ENCODE measurements around the gene MYEF2. TPM values are rescaled to one million over a fixed set of nuclear protein-coding genes. Genes with fewer than 3 reads are reported as not detected.
A peak's percentile ranks its signal among the peaks of the same experiment; 100 is the strongest.

The MYEF2 gene
- total and polyA plus RNA-seq, 2 donors: 11.8 to 20.4 TPM

- no peaks in the 10 kb centered on the region for H3K4me1 ChIP-seq (ENCODE audit: control insufficient read depth in 2 of 2, insufficient read depth in 2 of 2, low read length in 2 of 2)
- no peak overlapping the region for H3K4me3 ChIP-seq (ENCODE audit: low read length in 2 of 2)
- DNase-seq (ENCODE audit: low read depth in 6 of 9, low spot score in 9 of 9): no peak
- 93% methylated on average over 6 of the region's 6 CpGs for WGBS
- no peaks in the 10 kb centered on the region for H3K36me3 ChIP-seq (ENCODE audit: control insufficient read depth in 2 of 2, insufficient read depth in 2 of 2, low read length in 1 of 2)
- no peaks in the 10 kb centered on the region for H3K27me3 ChIP-seq (ENCODE audit: control insufficient read depth in 2 of 2, insufficient read depth in 1 of 2, low read length in 1 of 2)
- no peaks in the 10 kb centered on the region for H3K9me3 ChIP-seq (ENCODE audit: control insufficient read depth in 2 of 2, insufficient read depth in 1 of 2, low read length in 1 of 2)
- no peak overlapping the region for H3K27ac ChIP-seq (ENCODE audit: low read depth in 1 of 2, low read length in 1 of 2)
These were observed 51.3 kb downstream of the MYEF2 start for GRCh38 chr15:48126667-48127355.

GRCh38 chr15:48121849-48122248 is 56.2 kb downstream of the MYEF2 start:
- Histone ChIP-seq H3K4me1 (ENCODE audit: control insufficient read depth in 2 of 2, insufficient read depth in 2 of 2, low read length in 2 of 2) (no peaks in the 10 kb centered on the region), H3K36me3 (ENCODE audit: control insufficient read depth in 2 of 2, insufficient read depth in 2 of 2, low read length in 1 of 2) (no peaks in the 10 kb centered on the region), H3K4me3 (ENCODE audit: low read length in 2 of 2) (no peak overlapping the region), H3K9me3 (ENCODE audit: control insufficient read depth in 2 of 2, insufficient read depth in 1 of 2, low read length in 1 of 2) (no peaks in the 10 kb centered on the region), H3K27me3 (ENCODE audit: control insufficient read depth in 2 of 2, insufficient read depth in 1 of 2, low read length in 1 of 2) (peaks cover 0 to 3% of the 10 kb centered on the region in 2 donors), H3K27ac (ENCODE audit: low read depth in 1 of 2, low read length in 1 of 2) (no peak overlapping the region)
- no peak for DNase-seq (ENCODE audit: low read depth in 6 of 9, low spot score in 9 of 9)
- WGBS: 93% methylated on average over 8 of the region's 8 CpGs

GRCh38 chr15:48120745-48121144 is 57.4 kb downstream of the MYEF2 start, which contains the start of gene SLC24A5:
Gene SLC24A5 (plus strand): TSS chr15:48120990. CDS start chr15:48121045, 55 bp downstream.
- Histone ChIP-seq H3K9me3 (ENCODE audit: control insufficient read depth in 2 of 2, insufficient read depth in 1 of 2, low read length in 1 of 2) (no peaks in the 10 kb centered on the region), H3K4me3 (ENCODE audit: low read length in 2 of 2) (no peak within 1 kb of the TSS), H3K4me1 (ENCODE audit: control insufficient read depth in 2 of 2, insufficient read depth in 2 of 2, low read length in 2 of 2) (no peaks in the 10 kb centered on the region), H3K27ac (ENCODE audit: low read depth in 1 of 2, low read length in 1 of 2) (no peak within 1 kb of the TSS), H3K27me3 (ENCODE audit: control insufficient read depth in 2 of 2, insufficient read depth in 1 of 2, low read length in 1 of 2) (peaks cover 0 to 3% of the 10 kb centered on the region in 2 donors), H3K36me3 (ENCODE audit: control insufficient read depth in 2 of 2, insufficient read depth in 2 of 2, low read length in 1 of 2) (no peaks in the 10 kb centered on the region)
- no peak for DNase-seq (ENCODE audit: low read depth in 6 of 9, low spot score in 9 of 9)
- 89% methylated on average over 6 of the region's 6 CpGs for WGBS

GRCh38 chr15:48119277-48119676 is 58.8 kb downstream of the MYEF2 start:
- 86% methylated on average over 5 of the region's 5 CpGs for WGBS
- H3K27me3 ChIP-seq (ENCODE audit: control insufficient read depth in 2 of 2, insufficient read depth in 1 of 2, low read length in 1 of 2): peaks cover 0 to 3% of the 10 kb centered on the region in 2 donors
- H3K4me3 ChIP-seq (ENCODE audit: low read length in 2 of 2): no peak overlapping the region
- H3K9me3 ChIP-seq (ENCODE audit: control insufficient read depth in 2 of 2, insufficient read depth in 1 of 2, low read length in 1 of 2): no peaks in the 10 kb centered on the region
- no peaks in the 10 kb centered on the region for H3K36me3 ChIP-seq (ENCODE audit: control insufficient read depth in 2 of 2, insufficient read depth in 2 of 2, low read length in 1 of 2)
- H3K27ac ChIP-seq (ENCODE audit: low read depth in 1 of 2, low read length in 1 of 2): no peak overlapping the region
- DNase-seq (ENCODE audit: low read depth in 6 of 9, low spot score in 9 of 9): no peak
- no peaks in the 10 kb centered on the region for H3K4me1 ChIP-seq (ENCODE audit: control insufficient read depth in 2 of 2, insufficient read depth in 2 of 2, low read length in 2 of 2)

GRCh38 chr15:48112242-48112641 is 65.9 kb downstream of the MYEF2 start:
- 47% methylated on average over 6 of the region's 6 CpGs for WGBS
- no peaks in the 10 kb centered on the region for H3K9me3 ChIP-seq (ENCODE audit: control insufficient read depth in 2 of 2, insufficient read depth in 1 of 2, low read length in 1 of 2)
- DNase-seq (ENCODE audit: low read depth in 6 of 9, low spot score in 9 of 9): peak in 1 of 9 donors; percentile 5
- H3K27me3 ChIP-seq (ENCODE audit: control insufficient read depth in 2 of 2, insufficient read depth in 1 of 2, low read length in 1 of 2): no peaks in the 10 kb centered on the region
- no peak overlapping the region for H3K4me3 ChIP-seq (ENCODE audit: low read length in 2 of 2)
- no peaks in the 10 kb centered on the region for H3K36me3 ChIP-seq (ENCODE audit: control insufficient read depth in 2 of 2, insufficient read depth in 2 of 2, low read length in 1 of 2)
- no peaks in the 10 kb centered on the region for H3K4me1 ChIP-seq (ENCODE audit: control insufficient read depth in 2 of 2, insufficient read depth in 2 of 2, low read length in 2 of 2)
- H3K27ac ChIP-seq (ENCODE audit: low read depth in 1 of 2, low read length in 1 of 2): no peak overlapping the region

- DNase-seq (ENCODE audit: low read depth in 6 of 9, low spot score in 9 of 9): no peak
- H3K27ac ChIP-seq (ENCODE audit: low read depth in 1 of 2, low read length in 1 of 2): no peak overlapping the region
- WGBS: 74% methylated on average over 5 of the region's 5 CpGs
- no peaks in the 10 kb centered on the region for H3K4me1 ChIP-seq (ENCODE audit: control insufficient read depth in 2 of 2, insufficient read depth in 2 of 2, low read length in 2 of 2)
- no peaks in the 10 kb centered on the region for H3K27me3 ChIP-seq (ENCODE audit: control insufficient read depth in 2 of 2, insufficient read depth in 1 of 2, low read length in 1 of 2)
- H3K36me3 ChIP-seq (ENCODE audit: control insufficient read depth in 2 of 2, insufficient read depth in 2 of 2, low read length in 1 of 2): no peaks in the 10 kb centered on the region
- H3K4me3 ChIP-seq (ENCODE audit: low read length in 2 of 2): no peak overlapping the region
- H3K9me3 ChIP-seq (ENCODE audit: control insufficient read depth in 2 of 2, insufficient read depth in 1 of 2, low read length in 1 of 2): no peaks in the 10 kb centered on the region
These were observed 68.1 kb downstream of the MYEF2 start for GRCh38 chr15:48109856-48110531.

GRCh38 chr15:48109212-48109611 is 68.9 kb downstream of the MYEF2 start:
- H3K27me3 ChIP-seq (ENCODE audit: control insufficient read depth in 2 of 2, insufficient read depth in 1 of 2, low read length in 1 of 2): no peaks in the 10 kb centered on the region
- no peaks in the 10 kb centered on the region for H3K36me3 ChIP-seq (ENCODE audit: control insufficient read depth in 2 of 2, insufficient read depth in 2 of 2, low read length in 1 of 2)
- no peak for DNase-seq (ENCODE audit: low read depth in 6 of 9, low spot score in 9 of 9)
- H3K27ac ChIP-seq (ENCODE audit: low read depth in 1 of 2, low read length in 1 of 2): no peak overlapping the region
- no peaks in the 10 kb centered on the region for H3K9me3 ChIP-seq (ENCODE audit: control insufficient read depth in 2 of 2, insufficient read depth in 1 of 2, low read length in 1 of 2)
- WGBS: 97% methylated on average over 4 of the region's 4 CpGs
- H3K4me3 ChIP-seq (ENCODE audit: low read length in 2 of 2): no peak overlapping the region
- H3K4me1 ChIP-seq (ENCODE audit: control insufficient read depth in 2 of 2, insufficient read depth in 2 of 2, low read length in 2 of 2): no peaks in the 10 kb centered on the region

- Histone ChIP-seq H3K4me1 (ENCODE audit: control insufficient read depth in 2 of 2, insufficient read depth in 2 of 2, low read length in 2 of 2) (no peaks in the 10 kb centered on the region), H3K27ac (ENCODE audit: low read depth in 1 of 2, low read length in 1 of 2) (no peak overlapping the region), H3K4me3 (ENCODE audit: low read length in 2 of 2) (no peak overlapping the region), H3K36me3 (ENCODE audit: control insufficient read depth in 2 of 2, insufficient read depth in 2 of 2, low read length in 1 of 2) (no peaks in the 10 kb centered on the region), H3K9me3 (ENCODE audit: control insufficient read depth in 2 of 2, insufficient read depth in 1 of 2, low read length in 1 of 2) (no peaks in the 10 kb centered on the region), H3K27me3 (ENCODE audit: control insufficient read depth in 2 of 2, insufficient read depth in 1 of 2, low read length in 1 of 2) (no peaks in the 10 kb centered on the region)
- no peak for DNase-seq (ENCODE audit: low read depth in 6 of 9, low spot score in 9 of 9)
- 36% methylated on average over 2 of the region's 2 CpGs for WGBS
These were observed 72.2 kb downstream of the MYEF2 start for GRCh38 chr15:48105936-48106335.

- Histone ChIP-seq H3K36me3 (ENCODE audit: control insufficient read depth in 2 of 2, insufficient read depth in 2 of 2, low read length in 1 of 2) (no peaks in the 10 kb centered on the region), H3K27ac (ENCODE audit: low read depth in 1 of 2, low read length in 1 of 2) (no peak overlapping the region), H3K4me1 (ENCODE audit: control insufficient read depth in 2 of 2, insufficient read depth in 2 of 2, low read length in 2 of 2) (no peaks in the 10 kb centered on the region), H3K27me3 (ENCODE audit: control insufficient read depth in 2 of 2, insufficient read depth in 1 of 2, low read length in 1 of 2) (no peaks in the 10 kb centered on the region), H3K9me3 (ENCODE audit: control insufficient read depth in 2 of 2, insufficient read depth in 1 of 2, low read length in 1 of 2) (no peaks in the 10 kb centered on the region), H3K4me3 (ENCODE audit: low read length in 2 of 2) (no peak overlapping the region)
- DNase-seq (ENCODE audit: low read depth in 6 of 9, low spot score in 9 of 9): no peak
- 92% methylated on average over 5 of the region's 5 CpGs for WGBS
These were observed 74.4 kb downstream of the MYEF2 start for GRCh38 chr15:48103647-48104046.

Data from thymus (tissue), 11 donors.